ENCODE data around the gene PPP4R2.

The PPP4R2 gene, protein sequence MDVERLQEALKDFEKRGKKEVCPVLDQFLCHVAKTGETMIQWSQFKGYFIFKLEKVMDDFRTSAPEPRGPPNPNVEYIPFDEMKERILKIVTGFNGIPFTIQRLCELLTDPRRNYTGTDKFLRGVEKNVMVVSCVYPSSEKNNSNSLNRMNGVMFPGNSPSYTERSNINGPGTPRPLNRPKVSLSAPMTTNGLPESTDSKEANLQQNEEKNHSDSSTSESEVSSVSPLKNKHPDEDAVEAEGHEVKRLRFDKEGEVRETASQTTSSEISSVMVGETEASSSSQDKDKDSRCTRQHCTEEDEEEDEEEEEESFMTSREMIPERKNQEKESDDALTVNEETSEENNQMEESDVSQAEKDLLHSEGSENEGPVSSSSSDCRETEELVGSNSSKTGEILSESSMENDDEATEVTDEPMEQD

DNA sequence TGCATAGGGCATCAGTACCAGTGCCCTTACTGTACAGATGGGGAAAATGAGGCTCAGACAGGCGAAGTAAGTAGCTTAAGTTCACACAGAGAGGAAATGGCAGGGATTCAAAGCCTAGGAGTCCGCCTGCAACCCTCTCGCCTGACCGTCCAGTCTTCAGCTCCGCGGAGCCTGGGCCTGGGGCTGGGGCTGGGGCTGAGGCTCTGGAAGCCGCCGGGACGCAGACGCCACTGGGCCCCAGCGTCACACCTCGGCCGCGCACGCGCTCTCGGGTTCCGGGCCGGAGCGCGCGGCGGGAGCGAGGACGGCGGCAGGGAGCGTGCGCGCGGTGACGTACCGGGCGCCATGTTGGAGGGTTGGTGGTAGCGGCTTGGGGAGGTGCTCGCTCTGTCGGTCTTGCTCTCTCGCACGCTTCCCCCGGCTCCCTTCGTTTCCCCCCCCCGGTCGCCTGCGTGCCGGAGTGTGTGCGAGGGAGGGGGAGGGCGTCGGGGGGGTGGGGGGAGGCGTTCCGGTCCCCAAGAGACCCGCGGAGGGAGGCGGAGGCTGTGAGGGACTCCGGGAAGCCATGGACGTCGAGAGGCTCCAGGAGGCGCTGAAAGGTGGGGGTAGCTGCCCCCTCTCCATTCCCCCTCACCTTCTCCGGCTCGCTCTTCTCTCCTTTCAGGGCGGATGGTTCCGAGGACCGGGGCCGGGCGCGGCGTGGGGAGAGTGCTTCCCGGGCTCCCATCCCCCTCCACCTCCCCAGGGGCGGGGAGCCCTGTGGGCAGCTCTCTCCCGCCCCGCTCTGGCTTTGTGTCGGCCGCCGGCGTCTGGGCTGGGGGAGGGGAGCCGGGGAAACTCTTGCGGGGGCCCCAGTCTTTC lies at the start of gene PPP4R2:
PPP4R2 (plus strand) TSS at position 339 of the 861 bp plus-strand sequence; CDS start at position 566, 227 bp downstream.
- DNase-seq, result peak; percentile 78

DNA sequence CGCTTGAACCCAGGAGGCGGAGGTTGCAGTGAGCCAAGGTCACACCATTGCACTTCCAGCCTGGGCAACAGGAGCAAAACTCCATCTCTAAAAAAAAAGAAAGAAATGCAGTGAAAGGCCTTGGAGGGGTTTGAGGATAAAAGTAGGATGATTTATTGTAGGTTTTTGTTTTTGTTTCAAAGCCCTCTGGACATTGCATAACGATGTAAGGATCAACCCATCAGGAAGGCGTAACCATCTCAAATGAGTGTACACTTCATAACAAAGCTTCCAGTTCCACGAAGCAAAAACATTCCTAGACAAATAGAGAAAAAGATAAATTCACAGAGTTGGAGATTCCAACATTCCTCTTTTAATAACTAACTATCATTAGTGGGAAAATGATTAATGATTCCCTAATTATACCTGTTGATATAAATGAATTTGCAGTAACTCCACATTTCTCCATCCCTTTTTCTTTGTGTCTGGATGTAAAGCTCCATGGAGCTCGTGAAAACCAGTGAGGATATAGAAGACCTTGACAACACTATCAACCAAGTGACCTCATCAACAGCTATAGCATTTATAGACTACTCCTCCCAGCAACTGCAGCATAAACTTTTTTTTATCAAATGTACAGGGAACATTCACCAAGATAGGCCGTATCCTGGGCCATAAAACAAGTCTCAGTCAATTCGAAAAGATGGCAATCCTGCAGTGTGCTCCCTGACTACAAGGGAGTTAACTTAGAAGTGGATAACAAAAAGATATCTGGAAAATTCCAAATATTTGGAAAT lies 48.7 kb upstream of the PPP4R2 start:
- DNase-seq, result no peak

DNA sequence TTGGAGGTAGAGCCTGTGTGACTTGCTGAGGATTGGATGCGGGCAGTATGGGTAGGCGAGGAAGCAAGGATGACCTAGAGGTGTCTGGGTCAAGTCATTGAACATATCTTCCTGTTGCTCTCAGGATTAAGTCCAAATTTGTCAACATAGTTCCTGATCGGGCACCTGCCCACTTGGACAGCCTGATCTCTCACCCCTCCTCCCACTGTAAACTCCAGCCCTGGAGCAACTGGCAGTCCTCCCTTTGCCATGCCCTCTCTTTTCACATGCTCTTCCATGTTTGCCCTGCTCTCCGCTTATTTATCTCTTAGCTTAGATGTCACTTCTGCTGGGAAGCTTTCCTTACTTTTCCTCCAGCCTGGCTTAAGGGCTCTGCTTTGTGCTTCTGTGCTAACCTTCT lies 47.6 kb upstream of the PPP4R2 start:
- DNase-seq, result no peak

DNA sequence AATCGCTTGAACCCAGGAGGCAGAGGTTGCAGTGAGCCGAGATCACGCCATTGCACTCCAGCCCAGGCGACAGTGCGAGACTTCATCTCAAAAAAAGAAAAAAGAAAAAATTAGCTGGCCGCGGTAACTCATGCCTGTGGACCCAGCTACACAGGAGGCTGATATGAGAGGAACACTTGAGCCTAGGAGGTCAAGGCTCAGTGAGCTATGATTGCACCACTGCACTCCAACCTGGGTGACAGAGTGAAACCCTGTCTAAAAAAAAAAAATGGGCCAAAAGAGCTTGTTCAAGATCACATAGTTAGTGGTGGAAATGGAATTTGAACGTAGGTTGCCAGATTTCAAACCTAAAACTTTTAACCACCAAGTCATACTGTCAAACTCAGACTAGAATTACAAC lies 46.2 kb upstream of the PPP4R2 start:
- DNase-seq, result no peak

DNA sequence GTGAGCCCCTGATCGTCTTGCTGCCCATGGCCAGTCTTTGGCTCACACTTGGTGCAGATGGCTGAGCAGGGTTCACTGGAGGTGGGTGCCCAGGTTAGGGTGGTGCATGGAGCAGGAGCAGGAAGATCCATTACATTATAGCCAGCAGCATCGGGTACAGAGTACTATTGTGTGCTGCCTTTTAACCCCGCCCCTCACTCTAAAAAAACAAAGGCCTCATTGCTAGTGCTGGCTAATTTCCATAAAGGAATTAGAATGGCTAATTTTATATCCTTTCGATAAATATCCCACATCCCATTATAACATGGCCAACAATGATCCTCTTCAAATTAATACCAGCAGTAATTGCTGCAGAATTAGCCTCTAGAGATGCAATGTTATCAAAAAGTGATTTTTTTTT lies 45.8 kb upstream of the PPP4R2 start:
- no peak for DNase-seq

DNA sequence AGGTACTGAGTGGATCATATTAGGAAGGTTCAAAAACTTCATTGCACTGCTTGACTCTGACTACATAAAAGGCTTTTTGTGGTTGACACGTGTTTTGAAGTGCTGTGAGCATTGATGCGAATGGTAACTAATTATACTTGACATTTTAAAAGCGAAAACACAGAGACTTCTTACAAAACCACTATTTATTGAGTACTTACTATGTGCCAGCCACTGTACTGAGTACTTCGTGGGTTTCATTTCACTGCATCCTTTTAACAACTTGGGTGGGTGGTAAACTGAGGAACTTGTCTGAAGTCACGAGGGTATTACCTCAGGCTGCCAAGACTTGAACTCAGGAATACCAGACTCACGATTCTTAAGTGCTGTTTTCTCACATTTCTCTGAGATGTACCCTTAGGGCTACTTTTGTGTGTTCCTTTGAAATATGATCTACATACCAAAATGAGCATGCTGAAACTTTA lies 45.3 kb upstream of the PPP4R2 start:
- no peak for DNase-seq

DNA sequence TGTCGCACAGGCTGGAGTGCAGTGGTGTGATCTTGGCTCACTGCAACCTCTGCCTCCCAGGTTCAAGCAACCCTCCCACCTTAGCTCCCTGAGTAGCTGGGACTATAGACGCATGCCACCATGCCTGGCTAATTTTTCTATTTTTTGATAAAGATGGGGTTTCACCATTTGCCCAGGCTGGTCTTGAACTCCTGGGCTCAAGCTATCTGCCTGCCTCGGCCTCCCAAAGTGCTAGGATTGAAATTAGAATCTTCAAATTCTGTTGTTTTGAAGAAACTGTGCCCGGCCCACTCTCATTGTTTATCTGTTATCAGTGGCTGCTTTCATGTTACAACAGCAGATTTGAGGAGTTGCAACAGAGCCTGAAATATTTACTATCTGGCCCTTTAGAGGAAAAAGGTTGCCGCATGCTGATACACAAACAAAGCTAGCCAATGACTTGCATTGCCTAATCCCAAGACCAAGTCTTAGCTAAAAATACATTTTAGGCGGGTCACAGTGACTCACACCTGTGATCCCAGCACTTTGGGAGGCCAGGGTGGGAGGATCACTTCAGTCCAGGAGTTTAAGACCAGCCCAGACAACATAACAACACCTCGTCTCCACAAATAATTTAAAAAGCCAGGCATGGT lies 43.2 kb upstream of the PPP4R2 start:
- DNase-seq, result no peak

DNA sequence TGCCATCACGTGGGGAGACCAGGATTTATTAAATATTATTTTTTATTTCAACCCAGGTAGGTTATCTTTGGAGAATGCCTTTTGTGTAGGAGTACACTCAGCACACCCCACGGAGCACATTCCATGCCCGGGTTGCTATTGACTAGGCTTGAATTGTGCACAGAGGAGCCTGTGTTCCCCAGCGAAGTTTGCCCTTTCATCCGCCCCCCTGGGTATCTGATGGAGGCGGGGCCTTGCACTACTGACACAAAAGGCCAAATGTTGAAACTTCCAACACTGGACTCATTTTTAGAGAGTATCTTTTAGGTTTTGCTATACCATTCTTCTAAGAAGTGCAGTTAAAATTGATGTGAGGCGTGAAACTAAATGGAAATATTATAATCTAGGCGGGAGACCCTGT lies 39.3 kb upstream of the PPP4R2 start:
- no peak for DNase-seq

DNA sequence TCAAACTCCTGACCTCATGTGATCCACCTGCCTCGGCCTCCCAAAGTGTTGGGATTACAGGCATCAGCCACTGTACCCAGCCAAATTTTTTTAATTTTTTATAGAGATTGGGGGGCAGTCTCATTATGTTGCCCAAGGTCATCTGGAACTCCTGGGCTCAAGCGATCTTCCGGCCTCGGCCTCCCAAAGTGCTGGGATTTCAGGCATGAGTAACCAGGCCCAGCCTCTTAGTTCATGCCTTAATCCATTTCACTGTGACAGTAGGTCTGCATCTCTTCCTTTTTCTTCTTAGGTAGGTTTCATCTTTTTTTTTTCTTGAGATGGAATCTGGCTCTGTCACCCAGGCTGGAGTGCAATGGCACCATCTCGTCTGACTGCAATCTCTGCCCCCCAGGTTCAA lies 37.3 kb upstream of the PPP4R2 start:
- no peak for DNase-seq

DNA sequence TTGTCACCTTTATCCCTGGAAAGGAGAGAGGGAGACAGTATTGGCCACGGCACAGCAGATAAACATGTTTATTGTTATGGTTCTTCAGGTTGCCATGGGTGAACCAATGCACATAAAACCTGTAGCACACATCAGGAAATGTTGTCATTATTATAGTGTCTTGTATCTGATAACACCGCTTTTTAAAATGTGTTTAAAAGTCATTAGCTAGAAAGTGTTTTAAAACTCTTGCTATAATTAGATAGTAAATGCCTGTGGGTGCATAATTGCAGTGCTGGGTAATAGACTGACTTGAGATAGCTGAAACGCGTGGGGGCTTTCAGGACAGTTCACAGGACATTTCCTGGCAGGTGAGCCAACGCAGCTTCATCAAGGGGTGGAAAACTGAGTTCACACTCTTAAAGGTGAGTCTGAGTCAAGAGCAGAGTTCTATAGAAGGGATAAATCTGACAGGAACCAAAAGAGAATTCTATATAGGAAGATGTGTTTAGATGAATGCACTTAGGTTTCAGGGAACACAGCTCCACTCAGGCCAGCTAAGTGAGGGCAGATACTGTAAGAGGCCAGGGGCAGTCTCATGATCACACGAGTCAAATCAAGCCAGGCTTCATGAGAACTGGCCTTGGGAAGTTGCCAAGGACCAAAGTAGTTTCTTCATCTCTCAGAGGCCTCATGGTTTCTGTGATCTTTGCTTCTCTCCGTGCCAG lies 35.6 kb upstream of the PPP4R2 start:
- no peak for DNase-seq

DNA sequence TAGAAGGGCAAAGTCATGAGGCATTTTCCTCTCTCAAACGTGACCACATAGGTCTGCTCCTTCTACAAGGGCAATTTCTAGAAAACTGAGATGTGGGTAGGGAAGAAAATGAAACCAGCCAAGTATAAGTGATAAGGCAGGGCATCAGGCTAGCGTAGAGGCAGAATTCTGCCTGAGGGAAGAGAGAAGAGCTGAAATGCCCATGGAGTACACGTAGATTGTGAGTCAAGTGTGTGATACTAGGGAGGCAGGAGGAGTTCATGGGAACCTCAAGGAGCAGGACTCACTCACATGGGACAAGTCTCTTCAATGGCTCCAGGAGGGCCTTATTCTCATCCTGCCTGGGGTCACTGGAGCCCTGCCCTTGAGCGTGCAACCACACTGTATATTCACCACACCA lies 34.9 kb upstream of the PPP4R2 start:
- no peak for DNase-seq

DNA sequence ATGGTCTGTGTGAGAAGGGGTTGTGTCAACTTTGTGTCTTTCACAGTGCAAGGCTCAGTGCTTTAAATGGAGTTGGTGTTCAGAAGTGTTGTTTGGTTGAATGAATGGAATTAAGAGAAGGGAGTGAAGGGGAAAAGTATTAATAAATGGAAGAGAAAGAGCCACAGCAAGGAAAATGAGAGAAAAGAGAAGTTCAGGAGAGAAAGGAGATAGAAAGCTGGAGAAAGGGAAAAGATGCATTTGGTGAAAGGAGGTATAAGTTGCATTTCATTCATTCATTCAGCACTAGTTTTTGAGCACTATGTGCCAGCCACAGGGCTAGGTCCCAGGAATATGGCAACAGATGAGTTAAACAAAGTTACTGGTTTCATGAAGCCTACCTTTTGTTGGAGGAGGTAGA lies 34.3 kb upstream of the PPP4R2 start:
- DNase-seq, result no peak

DNA sequence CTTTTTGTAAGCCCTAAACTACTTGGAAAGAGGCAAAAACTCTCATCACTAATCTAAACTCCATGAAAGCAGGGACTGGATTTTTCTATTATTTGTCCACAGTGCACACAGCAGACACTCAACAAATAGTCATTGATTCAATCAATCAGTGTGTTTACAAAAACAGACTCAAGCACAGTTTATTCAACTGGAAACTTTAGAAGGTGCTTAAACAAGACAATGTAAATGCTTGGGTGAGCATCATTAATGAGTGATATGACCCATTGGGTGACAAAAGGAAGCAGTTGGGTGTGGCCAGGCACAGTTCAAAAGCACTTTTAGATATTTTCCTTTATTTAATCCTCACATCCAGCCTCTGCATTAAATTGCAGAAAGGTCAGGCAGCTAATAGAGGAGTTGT lies 32.0 kb upstream of the PPP4R2 start:
- no peak for DNase-seq

DNA sequence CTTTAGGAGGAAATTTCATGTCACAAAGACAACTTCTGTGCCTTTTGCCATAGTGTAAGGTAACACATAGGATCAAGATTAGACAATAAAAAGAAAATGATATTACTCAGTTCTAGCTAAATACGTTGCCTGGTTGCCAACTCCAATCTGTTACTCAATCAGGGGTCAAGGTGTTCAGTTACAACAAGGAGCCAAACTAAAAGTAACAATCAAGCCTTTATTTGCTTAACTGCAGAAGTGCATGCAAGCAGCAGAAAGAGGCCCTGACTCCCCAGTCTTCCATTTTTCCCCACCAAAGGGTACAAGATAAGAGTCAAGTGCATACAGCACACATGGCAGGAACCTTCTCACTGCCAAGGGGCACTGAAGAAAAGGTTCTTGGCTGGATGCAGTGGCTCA lies 28.3 kb upstream of the PPP4R2 start:
- DNase-seq, result no peak

DNA sequence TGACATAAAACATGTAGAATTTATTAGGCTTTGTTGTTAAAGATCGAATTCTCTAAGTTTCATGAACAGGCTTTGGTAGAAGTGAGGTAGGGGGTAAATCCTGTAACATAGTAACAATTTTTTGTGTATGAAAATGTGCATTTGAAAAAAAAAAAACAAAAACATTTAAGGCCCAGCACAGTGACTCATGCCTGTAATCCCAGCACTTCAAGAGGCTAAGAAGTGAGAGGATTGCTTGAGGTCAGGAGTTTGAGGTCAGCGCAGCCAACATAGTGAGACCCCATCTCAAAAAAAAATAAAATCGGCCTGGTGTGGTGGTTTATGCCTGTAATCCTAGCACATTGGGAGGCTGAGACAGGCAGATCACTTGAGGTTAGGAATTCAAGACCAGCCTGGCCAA lies 26.8 kb upstream of the PPP4R2 start:
- DNase-seq, result no peak

DNA sequence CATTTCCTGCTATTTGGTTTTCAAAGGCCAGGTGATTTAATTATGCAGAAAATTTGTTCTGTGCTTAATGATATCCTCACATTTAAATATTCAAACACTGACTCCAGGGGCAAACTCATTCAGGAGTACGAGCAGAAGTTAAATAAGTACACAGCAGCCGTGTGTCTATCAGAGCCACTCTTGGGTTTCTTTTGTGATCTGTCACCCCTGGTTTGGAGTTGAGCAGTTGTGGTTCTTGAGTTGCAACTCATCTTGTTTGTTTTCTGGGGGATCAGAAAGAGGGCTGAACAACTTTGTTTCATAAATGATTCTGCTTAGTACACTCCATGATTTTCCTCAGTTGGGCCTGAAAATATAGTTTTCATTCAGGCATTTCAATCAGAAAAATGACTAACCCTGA lies 25.7 kb upstream of the PPP4R2 start:
- DNase-seq, result no peak

DNA sequence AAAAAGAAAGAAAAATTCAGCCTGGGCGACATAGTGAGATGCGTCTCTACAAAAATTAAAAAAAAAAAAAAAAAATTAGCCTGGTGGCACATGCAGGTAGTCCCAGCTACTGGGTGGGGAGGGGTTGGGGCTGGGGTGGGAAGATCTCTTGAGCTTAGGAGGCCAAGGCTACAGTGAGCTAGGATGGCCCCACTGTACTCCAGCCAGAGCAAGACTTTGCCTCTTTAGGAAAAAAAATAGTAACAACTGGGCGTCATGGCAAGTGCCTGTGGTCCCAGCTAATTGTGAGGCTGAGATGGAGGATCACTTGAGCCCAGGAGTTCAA lies 23.9 kb upstream of the PPP4R2 start:
- no peak for DNase-seq

DNA sequence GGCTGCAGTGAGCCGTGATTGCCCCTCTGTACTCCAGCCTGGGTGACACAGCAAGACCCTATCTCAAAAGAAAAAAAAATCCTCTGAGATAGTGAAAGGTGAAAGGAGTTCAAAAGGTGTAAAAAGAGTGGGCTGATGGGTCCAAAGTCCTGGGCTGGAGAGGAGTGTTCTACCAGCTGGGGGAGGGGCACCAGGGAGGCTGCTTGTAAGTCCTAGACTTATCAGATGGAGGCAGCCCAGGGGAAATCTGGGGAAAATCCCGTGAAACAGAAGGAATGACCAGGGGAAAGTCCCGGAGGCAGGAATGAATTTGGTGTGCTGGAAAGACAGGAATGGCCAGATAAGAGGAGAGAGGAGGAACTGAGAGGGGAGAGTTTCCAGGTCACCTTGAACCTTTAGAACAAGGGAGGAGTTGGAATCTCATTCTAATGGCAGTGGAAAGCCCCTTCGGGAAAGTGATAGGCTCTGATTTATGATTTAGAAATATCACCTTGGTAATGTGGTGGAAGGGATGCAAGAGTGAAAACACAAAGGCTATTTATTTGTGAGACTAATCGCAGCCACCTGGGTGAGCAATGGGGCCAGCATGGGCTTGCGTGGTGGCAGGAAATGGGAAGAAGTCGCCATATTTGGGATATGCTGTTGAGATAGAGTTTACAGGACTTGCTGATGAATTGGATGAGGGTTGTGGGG lies 23.4 kb upstream of the PPP4R2 start:
- DNase-seq, result no peak

DNA sequence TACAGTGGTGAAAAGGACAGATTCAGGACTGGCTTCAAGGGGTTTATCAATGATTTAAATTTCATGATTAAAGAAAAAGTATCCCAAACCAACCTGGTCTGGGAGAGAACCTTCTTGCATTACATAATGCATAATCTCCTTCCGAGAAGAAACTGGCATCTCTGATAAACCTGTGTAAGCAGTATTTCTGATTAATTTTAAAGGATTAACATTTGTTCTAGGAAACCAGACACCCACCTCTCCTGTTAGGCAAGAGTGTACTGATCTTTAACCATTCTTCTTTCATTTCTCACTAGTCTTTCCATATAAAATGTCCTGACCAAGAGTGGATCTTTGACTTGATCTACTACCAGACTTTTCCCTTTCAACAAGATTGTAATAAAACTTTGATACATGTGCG lies 22.8 kb upstream of the PPP4R2 start:
- no peak for DNase-seq

DNA sequence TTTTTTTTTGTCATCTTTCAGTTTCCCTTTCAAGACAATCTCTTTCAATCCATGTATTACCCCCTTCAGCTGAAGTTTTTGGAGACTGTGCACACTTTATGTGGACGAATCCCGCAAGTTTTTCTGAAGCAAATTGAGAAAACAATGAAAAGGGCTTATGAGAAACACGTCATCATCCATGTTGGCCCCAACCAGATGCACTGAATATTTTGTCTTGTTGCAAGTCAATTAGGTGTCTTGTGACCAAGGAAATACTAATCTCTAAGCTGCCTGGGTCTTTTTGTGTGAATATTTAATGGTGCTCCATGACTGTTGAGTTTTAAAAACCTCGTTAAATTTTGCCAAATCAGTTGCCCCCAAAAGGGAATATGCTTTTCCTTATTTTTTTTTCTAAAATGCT lies 21.7 kb upstream of the PPP4R2 start:
- no peak for DNase-seq

DNA sequence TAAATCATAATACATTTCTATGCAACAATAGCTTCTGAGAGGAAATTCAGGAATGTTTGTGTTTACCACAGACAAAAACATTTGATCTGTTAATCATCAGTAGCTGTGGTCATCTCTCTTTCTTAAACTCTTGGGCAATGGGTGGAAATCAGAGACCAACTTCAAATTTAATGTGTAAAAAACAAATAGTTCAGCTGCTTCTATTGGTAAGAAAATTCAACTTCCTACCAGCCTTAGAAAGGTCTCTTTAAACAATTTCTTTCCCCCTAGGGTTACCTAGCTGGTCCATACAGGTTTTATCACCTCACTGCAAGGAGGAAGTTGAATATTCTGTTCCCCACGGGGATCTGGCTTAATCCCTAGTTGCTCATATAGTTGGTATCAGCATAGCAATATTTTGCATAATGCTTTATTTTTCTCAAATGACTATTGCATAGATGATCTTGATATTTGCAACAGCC lies 20.3 kb upstream of the PPP4R2 start:
- DNase-seq, result no peak
